A549 (cell line): ENCODE measurements around the gene UBE2N.

Experiments
- KDM1A ChIP-seq: fragments of 200-600 bp; sonication (generic); IDR thresholded peaks from 2 replicates; pipeline ENCODE4 v1.6.1; 2016; ENCODE audit warnings: low read depth, mild to moderate bottlenecking
- POLR2A ChIP-seq: IDR thresholded peaks from 2 replicates; pipeline ENCODE4 v1.6.1; 2012; ENCODE audit warnings: mild to moderate bottlenecking, low read length
- TF ChIP-seq, protein P1 (sequence below): IDR thresholded peaks from 2 replicates; pipeline ENCODE4 v1.6.1; 2012
- TF ChIP-seq, protein P2 (sequence below): fragments of 150-350 bp; IDR thresholded peaks from 2 replicates; pipeline ENCODE4 v1.6.1; 2014; ENCODE audit warnings: low read depth, mild to moderate bottlenecking, low read length

DNA sequence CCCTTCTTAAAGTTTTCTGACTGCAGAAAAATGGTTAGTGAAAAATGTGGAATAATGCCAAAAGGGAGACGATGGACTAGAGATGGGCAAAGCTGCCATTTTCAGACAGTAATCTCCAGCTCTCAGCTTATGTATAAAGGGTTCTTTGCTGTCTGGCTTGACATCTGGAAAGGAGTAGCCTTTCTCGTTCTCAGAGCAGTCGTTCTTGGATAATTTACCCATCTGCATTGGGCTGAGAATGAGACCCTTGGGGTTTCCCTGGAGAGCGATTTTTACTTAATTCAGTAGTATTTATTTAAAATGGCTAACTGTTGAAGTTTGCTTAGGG is 62.8 kb downstream of the UBE2N start:
- no peak for TF ChIP-seq POLR2A
- TF ChIP-seq KDM1A: no peak
- TF ChIP-seq, protein P1, sequence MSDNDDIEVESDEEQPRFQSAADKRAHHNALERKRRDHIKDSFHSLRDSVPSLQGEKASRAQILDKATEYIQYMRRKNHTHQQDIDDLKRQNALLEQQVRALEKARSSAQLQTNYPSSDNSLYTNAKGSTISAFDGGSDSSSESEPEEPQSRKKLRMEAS: no peak
- TF ChIP-seq, protein P2, sequence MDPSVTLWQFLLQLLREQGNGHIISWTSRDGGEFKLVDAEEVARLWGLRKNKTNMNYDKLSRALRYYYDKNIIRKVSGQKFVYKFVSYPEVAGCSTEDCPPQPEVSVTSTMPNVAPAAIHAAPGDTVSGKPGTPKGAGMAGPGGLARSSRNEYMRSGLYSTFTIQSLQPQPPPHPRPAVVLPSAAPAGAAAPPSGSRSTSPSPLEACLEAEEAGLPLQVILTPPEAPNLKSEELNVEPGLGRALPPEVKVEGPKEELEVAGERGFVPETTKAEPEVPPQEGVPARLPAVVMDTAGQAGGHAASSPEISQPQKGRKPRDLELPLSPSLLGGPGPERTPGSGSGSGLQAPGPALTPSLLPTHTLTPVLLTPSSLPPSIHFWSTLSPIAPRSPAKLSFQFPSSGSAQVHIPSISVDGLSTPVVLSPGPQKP: no peak
